Measurements from ENCODE around the gene MRPS18B. TPM values are rescaled to one million over a fixed set of nuclear protein-coding genes. Genes with fewer than 3 reads are reported as not detected.
A peak's percentile ranks its signal among the peaks of the same experiment; 100 is the strongest.

Gene MRPS18B
- total RNA-seq, 6 donors from 2014 or later: 23.0 to 62.5 (median 45.7) TPM

- ATAC-seq (ENCODE audit: low FRiP score in 2 of 2) (peak; percentile 94 to 98), DNase-seq (peak; percentile 93 to 98)
- H3K27ac ChIP-seq: peak within 1 kb of the TSS; percentile 88 to 91 (median 88)
- H3K4me3 ChIP-seq: peak within 1 kb of the TSS; percentile 41 to 65 (median 57)
- H3K36me3 ChIP-seq: peaks cover 21 to 61% (median 39%) of the 10 kb centered on the region in 4 donors
- no peaks in the 10 kb centered on the region for H3K9me3 ChIP-seq
- no peaks in the 10 kb centered on the region for H3K27me3 ChIP-seq
- peaks cover 8 to 19% (median 17%) of the 10 kb centered on the region in 4 donors for H3K4me1 ChIP-seq
- 2% methylated on average over 15 to 35 of the region's 36 CpGs for WGBS, 2 donors
- TF ChIP-seq POLR2A (IDR thresholded peaks at IDR 0.05): peak in 2 of 4 donors; percentile 30 to 60
- peak; percentile 52 to 80 for TF ChIP-seq POLR2AphosphoS5 (IDR thresholded peaks at IDR 0.05)
- peak in 2 of 4 donors; percentile 13 to 66 for TF ChIP-seq EP300 (IDR thresholded peaks at IDR 0.05)
- TF ChIP-seq CTCF (IDR thresholded peaks at IDR 0.05): peak; percentile 25 to 73 (median 54)
Observed at GRCh38 chr6:30626484-30627366, 9.1 kb downstream of the MRPS18B start, which contains the start of gene ATAT1. Gene ATAT1, plus strand, starts transcription at chr6:30626874.

GRCh38 chr6:30635834-30636233, 18.2 kb downstream of the MRPS18B start:
- Histone ChIP-seq H3K4me1 (no peaks in the 10 kb centered on the region), H3K9me3 (no peaks in the 10 kb centered on the region), H3K36me3 (peaks cover 6 to 35% (median 17%) of the 10 kb centered on the region in 4 donors), H3K27ac (no peak overlapping the region), H3K27me3 (no peaks in the 10 kb centered on the region), H3K4me3 (no peak overlapping the region)
- ATAC-seq (ENCODE audit: low FRiP score in 2 of 2): no peak
- TF ChIP-seq POLR2AphosphoS5 (IDR thresholded peaks at IDR 0.05) (no peak), EP300 (IDR thresholded peaks at IDR 0.05) (no peak), CTCF (IDR thresholded peaks at IDR 0.05) (no peak), POLR2A (IDR thresholded peaks at IDR 0.05) (no peak)
- 89 to 96% methylated on average over 3 of the region's 3 CpGs for WGBS, 2 donors
- DNase-seq: no peak

- Histone ChIP-seq H3K4me1 (no peaks in the 10 kb centered on the region), H3K27ac (no peak overlapping the region), H3K36me3 (peaks cover 0 to 37% (median 19%) of the 10 kb centered on the region in 4 donors), H3K27me3 (no peaks in the 10 kb centered on the region), H3K9me3 (no peaks in the 10 kb centered on the region), H3K4me3 (no peak overlapping the region)
- WGBS, 2 donors: 77 to 84% methylated on average over 9 to 10 of the region's 10 CpGs
- TF ChIP-seq POLR2A (IDR thresholded peaks at IDR 0.05): no peak
- TF ChIP-seq EP300 (IDR thresholded peaks at IDR 0.05): no peak
- TF ChIP-seq CTCF (IDR thresholded peaks at IDR 0.05): no peak
- no peak for TF ChIP-seq POLR2AphosphoS5 (IDR thresholded peaks at IDR 0.05)
- ATAC-seq (ENCODE audit: low FRiP score in 2 of 2) (no peak), DNase-seq (peak in 1 of 2 donors; percentile 27)
Observed at GRCh38 chr6:30640481-30640880, 22.8 kb downstream of the MRPS18B start.

GRCh38 chr6:30641048-30641447, 23.4 kb downstream of the MRPS18B start:
- Histone ChIP-seq H3K36me3 (peaks cover 0 to 38% (median 19%) of the 10 kb centered on the region in 4 donors), H3K9me3 (no peaks in the 10 kb centered on the region), H3K4me3 (no peak overlapping the region), H3K27me3 (no peaks in the 10 kb centered on the region), H3K27ac (no peak overlapping the region), H3K4me1 (peaks cover 0 to 6% (median 1%) of the 10 kb centered on the region in 4 donors)
- ATAC-seq (ENCODE audit: low FRiP score in 2 of 2): no peak
- 79 to 86% methylated on average over 1 of the region's 1 CpG for WGBS, 2 donors
- no peak for TF ChIP-seq POLR2AphosphoS5 (IDR thresholded peaks at IDR 0.05)
- TF ChIP-seq CTCF (IDR thresholded peaks at IDR 0.05): no peak
- TF ChIP-seq EP300 (IDR thresholded peaks at IDR 0.05): no peak
- TF ChIP-seq POLR2A (IDR thresholded peaks at IDR 0.05): no peak
- DNase-seq: no peak

Measured in upper lobe of left lung (tissue), 6 donors.